Middle frontal gyrus (tissue), 1 donor: ENCODE data around the gene SAP30BP.

Source experiments
- DNase-seq: peaks from one replicate; pipeline ENCODE4 v3.0.0-alpha.2; 2015; ENCODE audit warnings: low spot score; ENCODE audit errors: extremely low spot score

The SAP30BP gene

DNA sequence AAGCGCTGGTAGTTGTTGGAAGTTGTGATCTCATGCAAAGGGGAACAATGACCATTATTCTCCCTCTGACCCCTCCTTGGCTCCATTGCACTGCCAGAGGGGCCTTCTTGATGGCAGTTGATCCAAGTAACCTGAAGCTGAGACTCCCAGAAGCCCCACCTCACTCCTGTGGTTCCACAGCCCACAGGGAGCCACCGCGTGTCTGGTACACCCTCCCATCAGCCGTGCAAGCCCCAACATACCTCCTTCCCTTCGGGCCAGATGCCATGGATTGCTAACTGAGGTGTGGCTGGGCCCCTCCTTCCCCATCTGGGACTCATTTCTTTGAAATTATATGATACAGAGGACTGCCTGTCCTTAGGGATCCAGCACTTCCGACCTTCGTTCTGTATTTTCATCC, 17.8 kb downstream of the SAP30BP start:
- DNase-seq: no peak

GRCh38 chr17:75685499-75685898, 18.4 kb downstream of the SAP30BP start:
- no peak for DNase-seq

GRCh38 chr17:75688209-75688825, 21.2 kb downstream of the SAP30BP start:
- no peak for DNase-seq

- no peak for DNase-seq
Measured at GRCh38 chr17:75689441-75689873, 22.3 kb downstream of the SAP30BP start.

- no peak for DNase-seq
Measured at GRCh38 chr17:75691371-75691791, 24.2 kb downstream of the SAP30BP start.

DNA sequence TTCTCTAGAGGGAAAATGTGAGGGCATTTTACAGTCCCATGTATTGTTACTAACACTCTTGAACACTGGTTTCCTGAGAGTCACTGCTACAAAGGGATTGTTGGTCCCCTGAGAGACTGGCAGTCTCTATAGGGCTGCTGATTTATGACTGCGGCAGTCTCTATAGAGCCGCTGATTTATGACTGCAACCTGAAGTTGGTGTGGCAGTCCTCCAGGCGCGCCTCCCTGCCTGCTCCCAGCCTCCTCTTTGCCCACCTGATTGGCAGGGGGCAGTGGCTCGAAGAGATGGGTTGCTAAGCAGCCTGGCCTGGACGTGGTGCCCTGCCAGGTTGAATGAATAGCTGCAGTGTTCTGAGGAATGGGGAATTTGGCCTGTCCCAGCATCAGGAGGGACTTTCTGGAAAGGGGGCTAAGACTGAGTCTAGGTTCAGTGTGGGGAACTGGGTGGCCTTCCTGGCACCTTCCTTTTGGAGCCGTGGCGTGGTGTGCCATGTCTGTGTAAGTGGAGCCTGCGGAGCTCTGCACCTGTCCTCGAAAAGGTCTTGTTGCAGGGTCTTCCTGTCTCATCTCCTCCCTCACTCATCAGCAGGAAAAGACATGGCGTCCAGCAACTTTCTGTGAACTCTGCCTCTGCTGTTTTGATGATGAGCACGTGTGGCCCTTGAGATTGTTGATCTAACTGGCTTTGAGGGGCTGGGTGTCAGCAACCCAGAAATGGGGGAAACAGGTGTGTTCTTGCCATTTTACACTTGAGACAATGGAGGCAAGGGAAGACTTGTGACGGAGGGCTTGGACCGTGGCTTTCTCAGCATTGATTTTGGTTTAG, 24.9 kb downstream of the SAP30BP start:
- DNase-seq: peak; percentile 29

DNA sequence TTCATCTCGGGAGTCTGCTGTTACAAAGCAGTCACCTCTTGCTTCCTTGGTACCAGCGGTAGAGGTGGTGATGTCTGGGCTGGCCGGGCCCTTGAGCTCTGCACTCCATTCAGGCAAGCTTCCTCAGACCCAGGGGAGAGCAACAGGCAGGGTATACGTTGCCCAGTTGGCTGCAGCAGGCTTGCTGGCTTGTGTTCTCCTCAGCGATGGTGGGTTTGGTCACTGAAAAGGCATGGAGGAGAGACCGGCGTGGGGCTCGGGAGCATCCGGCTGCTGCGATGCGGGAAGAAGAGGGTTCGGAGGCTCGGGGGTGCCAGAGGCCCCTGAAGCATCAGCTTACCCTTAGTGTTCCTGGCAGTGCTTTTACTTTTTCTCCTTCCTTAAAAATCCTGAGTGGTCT, 25.8 kb downstream of the SAP30BP start:
- DNase-seq: no peak

DNA sequence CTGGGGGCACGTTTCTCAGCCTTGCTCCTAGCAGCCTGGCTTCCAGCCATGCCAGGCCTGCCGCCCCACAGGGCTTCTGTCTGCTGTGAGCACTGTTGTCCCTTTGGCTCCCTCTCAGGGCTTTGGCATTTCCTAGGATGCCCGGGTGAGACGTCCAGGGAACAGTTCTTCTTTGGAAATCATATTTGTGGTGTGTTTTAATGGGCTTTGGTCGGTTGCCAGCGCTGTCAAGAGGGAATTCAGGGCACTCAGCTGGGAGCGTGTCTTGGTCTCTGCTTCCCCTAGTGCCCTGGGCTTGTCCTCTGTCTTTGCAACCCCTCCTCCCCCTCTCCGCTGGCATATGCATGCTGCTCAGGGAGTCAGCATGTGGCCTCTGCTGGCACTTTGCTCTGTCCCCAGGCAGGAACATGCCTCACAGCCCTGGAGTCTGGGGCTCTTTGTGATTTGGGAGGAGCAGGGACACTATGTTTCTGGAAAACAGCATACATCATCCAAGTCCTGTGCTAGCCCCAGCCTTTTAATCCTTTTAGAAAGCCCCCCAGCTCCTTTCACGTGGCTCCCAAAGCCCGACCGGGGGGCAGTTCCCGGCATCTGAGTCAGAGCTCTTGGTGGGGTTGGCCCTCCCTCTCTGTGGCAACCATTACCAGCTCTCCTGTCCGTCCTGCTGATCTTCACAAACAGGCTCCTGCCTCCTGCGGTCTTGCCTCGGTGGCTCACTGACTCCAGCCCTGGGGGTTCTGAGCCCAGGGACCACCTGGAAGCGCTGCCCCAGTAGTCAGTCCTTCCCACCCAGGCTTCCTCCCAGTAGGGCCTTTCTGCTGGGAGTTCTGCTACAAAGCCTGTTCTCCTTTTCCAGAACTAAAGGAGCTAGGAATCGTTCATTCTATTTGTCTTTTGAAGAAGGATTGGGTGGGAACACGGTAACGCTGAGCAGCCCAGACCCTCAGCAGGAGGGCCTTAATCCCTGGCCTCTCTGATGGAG, 26.7 kb downstream of the SAP30BP start:
- DNase-seq: peak; percentile 78

DNA sequence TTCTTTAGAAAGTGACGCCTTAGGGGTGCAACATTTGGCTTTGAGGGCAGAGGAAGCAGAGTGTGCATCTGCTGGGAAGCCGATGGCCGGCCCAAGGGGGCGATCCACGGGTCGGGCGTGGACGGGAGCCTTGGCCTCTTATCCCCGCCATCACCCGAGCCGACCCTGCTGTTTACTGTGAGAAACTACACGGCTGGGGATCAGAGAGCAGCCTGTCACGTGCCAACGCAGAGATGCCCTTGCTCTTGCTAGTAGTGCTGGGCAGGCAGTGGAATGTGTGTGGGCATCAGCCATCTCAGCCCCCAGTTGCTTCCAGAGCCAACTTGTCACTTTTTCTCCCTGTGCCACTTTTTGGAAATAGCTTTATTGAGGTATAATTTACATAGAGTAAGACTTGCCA, 27.4 kb downstream of the SAP30BP start:
- no peak for DNase-seq

DNA sequence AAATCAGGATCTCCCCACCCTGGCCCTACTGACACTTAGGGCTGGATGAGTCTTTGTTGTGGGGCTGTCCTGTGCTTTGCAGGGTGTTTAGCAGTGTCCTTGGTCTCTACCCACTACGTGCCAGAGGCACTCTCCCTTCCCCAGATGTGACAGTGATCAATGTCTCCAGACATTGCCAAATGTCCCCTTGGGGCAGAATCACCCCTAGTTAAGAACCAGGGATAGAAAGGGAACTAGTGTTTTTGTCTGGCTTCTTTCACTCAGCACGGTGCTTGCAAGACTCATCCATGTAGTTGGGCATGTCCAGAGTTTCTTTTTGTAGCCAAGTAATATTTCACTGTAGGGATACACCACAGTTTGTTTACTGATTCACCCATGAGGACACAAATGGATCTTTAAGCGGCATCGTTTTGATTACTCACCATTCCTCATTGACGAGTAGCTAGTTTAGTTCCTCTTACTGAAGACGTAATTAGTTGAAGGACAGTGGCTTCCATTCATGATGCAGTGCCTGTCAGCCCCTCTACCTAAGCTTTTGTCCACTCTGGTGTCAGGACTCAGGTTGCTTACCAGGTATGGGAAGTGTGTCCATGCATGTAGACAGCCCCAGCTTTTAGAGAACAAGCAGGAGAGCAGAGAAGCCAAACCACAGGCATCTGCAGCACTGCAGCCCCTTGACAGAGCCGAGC, 28.1 kb downstream of the SAP30BP start:
- no peak for DNase-seq

- DNase-seq: no peak
Measured at GRCh38 chr17:75695830-75696271, 28.7 kb downstream of the SAP30BP start.

DNA sequence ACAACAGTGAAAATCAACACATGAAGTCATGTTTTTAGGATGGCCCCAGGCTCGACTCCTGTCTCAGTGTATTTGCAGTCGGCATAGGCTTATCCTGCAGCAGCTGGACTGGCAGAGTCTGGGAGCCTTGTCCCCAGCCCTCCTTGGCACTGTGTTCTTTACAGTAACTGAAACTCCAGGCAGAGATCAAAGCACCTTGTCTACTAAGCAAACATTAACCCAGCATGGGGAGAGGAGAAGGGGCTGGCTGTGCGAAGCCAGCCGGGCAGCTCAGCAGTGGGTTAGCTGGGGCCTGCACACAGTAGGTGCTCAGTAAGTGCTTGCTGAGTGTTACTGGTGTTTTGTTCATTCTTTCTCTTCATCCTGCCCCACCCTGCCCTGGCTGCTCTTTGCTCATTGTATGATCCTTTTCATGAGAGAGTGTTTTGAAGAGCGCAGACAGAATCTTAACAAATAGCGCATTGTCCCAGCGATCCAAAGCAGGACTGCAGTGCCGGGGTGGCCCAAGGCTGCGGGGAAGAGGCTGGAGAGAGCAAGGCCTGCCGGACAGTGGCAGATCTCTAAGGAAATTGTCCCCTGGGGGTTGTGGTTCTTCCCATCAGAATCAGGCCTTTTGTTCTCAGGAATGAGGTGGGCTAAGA, 30.6 kb downstream of the SAP30BP start:
- peak; percentile 58 for DNase-seq

DNA sequence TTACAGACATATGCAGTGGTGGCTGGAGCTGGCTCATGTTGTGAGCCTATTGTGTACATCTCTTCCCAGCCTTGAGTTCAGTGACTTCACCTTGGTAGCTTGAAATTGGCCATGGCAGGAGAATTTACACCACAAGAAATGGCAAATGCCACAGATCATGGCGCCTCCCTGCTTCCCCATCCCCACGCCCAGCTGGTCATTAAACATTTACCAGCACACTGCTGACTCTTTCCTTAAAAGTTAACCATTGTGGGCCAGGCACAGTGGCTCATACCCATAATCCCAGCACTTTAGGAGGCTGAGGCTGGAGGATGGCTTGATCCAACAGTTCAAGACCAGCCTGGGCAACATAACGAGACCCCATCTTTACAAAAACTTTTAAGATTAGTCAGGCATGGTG, 31.5 kb downstream of the SAP30BP start:
- DNase-seq: no peak

- DNase-seq: no peak
Measured at GRCh38 chr17:75701288-75701687, 34.1 kb downstream of the SAP30BP start.

- no peak for DNase-seq
Measured at GRCh38 chr17:75703191-75703590, 36.1 kb downstream of the SAP30BP start.

DNA sequence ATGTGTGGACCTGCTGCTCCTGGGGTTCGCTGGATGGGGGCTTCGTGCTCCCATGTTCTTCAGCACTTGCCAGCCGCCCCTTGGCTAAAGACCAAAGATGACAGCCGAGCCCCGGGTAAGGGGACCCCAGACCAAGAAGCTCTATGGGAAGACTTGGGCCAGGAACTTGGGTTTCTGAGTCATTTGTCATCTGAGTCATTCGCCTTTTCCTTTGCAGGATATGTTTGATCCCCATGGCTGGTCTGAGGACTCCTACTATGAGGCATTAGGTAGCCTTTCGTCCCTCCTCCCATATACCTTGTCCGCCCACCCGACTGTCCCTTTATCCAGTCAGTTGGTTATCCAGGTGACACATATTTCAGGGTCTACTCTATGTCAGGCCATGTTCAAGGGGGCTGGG, 36.5 kb downstream of the SAP30BP start:
- no peak for DNase-seq

GRCh38 chr17:75704963-75705875, 38.1 kb downstream of the SAP30BP start:
- no peak for DNase-seq

DNA sequence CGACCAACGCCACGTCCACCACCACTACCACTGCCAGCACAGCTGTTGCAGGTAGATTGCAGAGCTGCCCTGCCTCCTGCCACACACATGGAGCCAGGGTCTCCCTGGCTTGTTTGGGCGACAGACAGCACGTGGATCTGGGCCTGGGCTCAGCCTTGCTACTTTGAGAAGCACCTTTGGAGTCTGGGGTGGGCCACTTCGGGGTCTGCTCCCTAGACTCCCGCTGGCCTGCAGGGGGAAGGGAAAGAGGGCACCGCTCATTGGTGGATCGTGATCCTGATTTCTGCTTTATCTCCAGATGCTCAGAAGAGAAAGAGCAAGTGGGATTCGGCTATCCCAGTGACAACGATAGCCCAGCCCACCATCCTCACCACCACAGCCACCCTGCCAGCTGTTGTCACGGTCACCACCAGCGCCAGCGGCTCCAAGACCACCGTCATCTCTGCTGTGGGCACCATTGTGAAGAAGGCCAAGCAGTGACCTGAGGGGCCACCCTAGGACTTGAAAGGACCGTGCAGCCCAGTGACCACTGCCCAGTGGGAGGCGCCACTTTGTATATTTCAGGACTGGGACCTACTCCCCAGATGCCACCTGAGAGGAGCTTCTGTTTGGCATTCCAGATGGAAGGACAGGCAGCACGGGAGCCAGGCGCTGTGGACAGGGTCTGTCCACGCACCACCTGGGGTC, 39.0 kb downstream of the SAP30BP start:
- no peak for DNase-seq

DNA sequence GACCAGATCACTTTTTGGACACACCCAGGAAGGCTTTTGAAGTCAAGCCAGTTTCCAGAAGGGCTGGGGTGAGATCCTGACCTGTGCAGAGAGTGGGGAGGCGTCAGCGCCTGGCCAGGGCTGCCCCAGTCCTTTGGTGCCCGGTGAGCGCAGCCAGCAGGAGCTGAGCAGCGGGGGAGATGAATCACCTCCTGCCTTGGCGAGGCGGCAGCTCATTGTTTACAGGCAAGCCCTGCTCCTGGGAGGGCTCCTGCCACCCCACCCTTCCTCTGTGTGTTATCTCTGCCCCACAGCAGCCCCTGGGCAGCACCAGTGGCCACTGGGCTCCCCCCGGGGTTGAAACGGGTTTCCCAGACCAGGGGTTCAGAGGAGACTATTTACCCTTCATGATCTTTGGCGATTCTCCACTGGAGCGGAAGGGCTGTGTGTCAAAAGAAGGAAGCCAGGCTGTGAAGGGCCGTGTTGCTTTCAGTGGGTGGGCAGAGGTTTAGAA, 40.0 kb downstream of the SAP30BP start:
- no peak for DNase-seq
